ENCODE results near the gene POU2F1. TPM values are rescaled to one million over a fixed set of nuclear protein-coding genes. Genes with fewer than 3 reads are reported as not detected.

The POU2F1 gene
- total RNA-seq, 1 experiment from 2014 or later = 24.5 TPM

DNA sequence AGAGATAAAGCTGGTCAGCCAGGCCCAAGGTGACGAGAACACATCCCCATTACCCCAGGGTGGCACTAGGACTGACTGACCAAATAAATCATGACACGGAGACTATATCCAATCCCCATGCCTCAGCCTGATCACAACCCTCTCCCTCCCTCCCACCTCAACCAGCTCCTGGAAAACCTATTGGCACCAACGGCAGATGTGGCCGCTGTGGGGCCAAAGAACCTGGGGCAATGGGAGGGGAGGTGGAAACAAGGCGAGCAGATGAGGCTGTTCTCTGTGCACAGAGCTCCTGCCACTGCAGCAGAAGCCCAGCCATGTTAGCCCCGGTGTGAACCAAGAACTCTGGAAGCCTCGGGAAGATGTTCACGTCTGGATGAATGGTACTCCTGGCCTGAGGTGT lies 220.1 kb downstream of the POU2F1 start:
- H3K27me3 ChIP-seq (ENCODE audit: insufficient read depth, low read length) = no peaks in the 10 kb centered on the region
- intact Hi-C loops (cut with micrococcal nuclease) = loop anchor here (5.0 kb wide), 1 partner anchor 92 kb away; no protein-coding TSS in a partner anchor
- no peak for TF ChIP-seq CEBPB (IDR thresholded peaks at IDR 0.05; ENCODE audit: low read depth)
- TF ChIP-seq ELF1 (IDR thresholded peaks at IDR 0.05; ENCODE audit: borderline replicate concordance, low read depth) = no peak
- TF ChIP-seq, protein P1, sequence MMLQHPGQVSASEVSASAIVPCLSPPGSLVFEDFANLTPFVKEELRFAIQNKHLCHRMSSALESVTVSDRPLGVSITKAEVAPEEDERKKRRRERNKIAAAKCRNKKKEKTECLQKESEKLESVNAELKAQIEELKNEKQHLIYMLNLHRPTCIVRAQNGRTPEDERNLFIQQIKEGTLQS (IDR thresholded peaks at IDR 0.05) = no peak
- TF ChIP-seq EGR1 (IDR thresholded peaks at IDR 0.05; ENCODE audit: low read depth) = no peak
- TF ChIP-seq, protein P2, sequence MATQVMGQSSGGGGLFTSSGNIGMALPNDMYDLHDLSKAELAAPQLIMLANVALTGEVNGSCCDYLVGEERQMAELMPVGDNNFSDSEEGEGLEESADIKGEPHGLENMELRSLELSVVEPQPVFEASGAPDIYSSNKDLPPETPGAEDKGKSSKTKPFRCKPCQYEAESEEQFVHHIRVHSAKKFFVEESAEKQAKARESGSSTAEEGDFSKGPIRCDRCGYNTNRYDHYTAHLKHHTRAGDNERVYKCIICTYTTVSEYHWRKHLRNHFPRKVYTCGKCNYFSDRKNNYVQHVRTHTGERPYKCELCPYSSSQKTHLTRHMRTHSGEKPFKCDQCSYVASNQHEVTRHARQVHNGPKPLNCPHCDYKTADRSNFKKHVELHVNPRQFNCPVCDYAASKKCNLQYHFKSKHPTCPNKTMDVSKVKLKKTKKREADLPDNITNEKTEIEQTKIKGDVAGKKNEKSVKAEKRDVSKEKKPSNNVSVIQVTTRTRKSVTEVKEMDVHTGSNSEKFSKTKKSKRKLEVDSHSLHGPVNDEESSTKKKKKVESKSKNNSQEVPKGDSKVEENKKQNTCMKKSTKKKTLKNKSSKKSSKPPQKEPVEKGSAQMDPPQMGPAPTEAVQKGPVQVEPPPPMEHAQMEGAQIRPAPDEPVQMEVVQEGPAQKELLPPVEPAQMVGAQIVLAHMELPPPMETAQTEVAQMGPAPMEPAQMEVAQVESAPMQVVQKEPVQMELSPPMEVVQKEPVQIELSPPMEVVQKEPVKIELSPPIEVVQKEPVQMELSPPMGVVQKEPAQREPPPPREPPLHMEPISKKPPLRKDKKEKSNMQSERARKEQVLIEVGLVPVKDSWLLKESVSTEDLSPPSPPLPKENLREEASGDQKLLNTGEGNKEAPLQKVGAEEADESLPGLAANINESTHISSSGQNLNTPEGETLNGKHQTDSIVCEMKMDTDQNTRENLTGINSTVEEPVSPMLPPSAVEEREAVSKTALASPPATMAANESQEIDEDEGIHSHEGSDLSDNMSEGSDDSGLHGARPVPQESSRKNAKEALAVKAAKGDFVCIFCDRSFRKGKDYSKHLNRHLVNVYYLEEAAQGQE (IDR thresholded peaks at IDR 0.05; ENCODE audit: low read depth) = no peak
- TF ChIP-seq, protein P3, sequence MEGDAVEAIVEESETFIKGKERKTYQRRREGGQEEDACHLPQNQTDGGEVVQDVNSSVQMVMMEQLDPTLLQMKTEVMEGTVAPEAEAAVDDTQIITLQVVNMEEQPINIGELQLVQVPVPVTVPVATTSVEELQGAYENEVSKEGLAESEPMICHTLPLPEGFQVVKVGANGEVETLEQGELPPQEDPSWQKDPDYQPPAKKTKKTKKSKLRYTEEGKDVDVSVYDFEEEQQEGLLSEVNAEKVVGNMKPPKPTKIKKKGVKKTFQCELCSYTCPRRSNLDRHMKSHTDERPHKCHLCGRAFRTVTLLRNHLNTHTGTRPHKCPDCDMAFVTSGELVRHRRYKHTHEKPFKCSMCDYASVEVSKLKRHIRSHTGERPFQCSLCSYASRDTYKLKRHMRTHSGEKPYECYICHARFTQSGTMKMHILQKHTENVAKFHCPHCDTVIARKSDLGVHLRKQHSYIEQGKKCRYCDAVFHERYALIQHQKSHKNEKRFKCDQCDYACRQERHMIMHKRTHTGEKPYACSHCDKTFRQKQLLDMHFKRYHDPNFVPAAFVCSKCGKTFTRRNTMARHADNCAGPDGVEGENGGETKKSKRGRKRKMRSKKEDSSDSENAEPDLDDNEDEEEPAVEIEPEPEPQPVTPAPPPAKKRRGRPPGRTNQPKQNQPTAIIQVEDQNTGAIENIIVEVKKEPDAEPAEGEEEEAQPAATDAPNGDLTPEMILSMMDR (IDR thresholded peaks at IDR 0.05 in 2 of 3, conservative IDR thresholded peaks at IDR 0.05 in 1 of 3; ENCODE audit: borderline replicate concordance in 1 of 3, insufficient read depth in 1 of 3, low read depth in 2 of 3, low read length in 2 of 3) = no peak
- TF ChIP-seq EZH2phosphoT487 (IDR thresholded peaks at IDR 0.05; ENCODE audit: borderline replicate concordance) = no peak
- TF ChIP-seq EZH2 (IDR thresholded peaks at IDR 0.05) = no peak
- TF ChIP-seq POLR2AphosphoS5 (IDR thresholded peaks at IDR 0.05; ENCODE audit: low read depth, low read length) = no peak
- no peak for TF ChIP-seq SIN3A (IDR thresholded peaks at IDR 0.05; ENCODE audit: low read depth)
- TF ChIP-seq JUND (IDR thresholded peaks at IDR 0.05) = no peak
- no peak for TF ChIP-seq POLR2A (IDR thresholded peaks at IDR 0.05; ENCODE audit: borderline replicate concordance, extremely low read depth, insufficient read depth, insufficient read length)
- TF ChIP-seq RAD21 (IDR thresholded peaks at IDR 0.05; ENCODE audit: low read depth) = no peak
- TF ChIP-seq ZNF274 (IDR thresholded peaks at IDR 0.05; ENCODE audit: low read depth, low read length) = no peak
- no peak overlapping the region for H3K4me3 ChIP-seq (replicated peaks in 1 of 2; ENCODE audit: low read depth in 1 of 2, low read length in 2 of 2)
- no peak overlapping the region for H3K4me2 ChIP-seq (ENCODE audit: low read length)
- H3K9me2 ChIP-seq (ENCODE audit: insufficient read depth) = no peaks in the 10 kb centered on the region
- no peak overlapping the region for H3K9ac ChIP-seq (ENCODE audit: low read length)
- RAD21 ChIA-PET (ENCODE audit: low non-redundant PET in 1 of 2, low total read pairs in 2 of 2, uncharacterized antibody in 2 of 2, unreplicated experiment in 2 of 2) = no interaction called here
- POLR2A ChIA-PET = no interaction called here
- H4K20me1 ChIP-seq (ENCODE audit: insufficient read depth) = no peaks in the 10 kb centered on the region
- no peak for ATAC-seq
- H2AFZ ChIP-seq (ENCODE audit: low read depth, low read length, poor library complexity, severe bottlenecking) = no peak overlapping the region
- no peaks in the 10 kb centered on the region for H3K79me2 ChIP-seq (ENCODE audit: insufficient read depth, low read length)
- H3K27ac ChIP-seq (ENCODE audit: low read depth, low read length) = no peak overlapping the region
- CTCF ChIA-PET = interaction anchor here (0.7 to 1.9 kb wide), 2 partner anchors 173 to 221 kb away, joined by 3 to 8 read pairs; partner anchors contain the start of gene POU2F1
- H3K4me1 ChIP-seq (ENCODE audit: control insufficient read depth in 1 of 2, insufficient read depth in 2 of 2, low read length in 2 of 2) = peaks cover 0 to 13% of the 10 kb centered on the region in 2 experiments; a peak in 3 of 4 replicates
- no TSS peak for BruUV-seq (replicated peaks)
- no peaks in the 10 kb centered on the region for H3K9me3 ChIP-seq (ENCODE audit: control insufficient read depth in 1 of 2, insufficient read depth in 1 of 2, low read depth in 1 of 2, low read length in 2 of 2)
- H3K36me3 ChIP-seq (ENCODE audit: control insufficient read depth in 1 of 2, insufficient read depth in 2 of 2, low read length in 2 of 2) = no peaks in the 10 kb centered on the region
- DNase-seq (ENCODE audit: low read depth, low spot score) = no peak

Measured in HCT116 (cell line).